ENCODE results near the gene ALKBH5.
A peak's percentile ranks its signal among the peaks of the same experiment; 100 is the strongest.

ALKBH5 gene

GRCh38 chr17:18234853-18235380, 51.3 kb downstream of the ALKBH5 start:
- Histone ChIP-seq H3K27me3 (ENCODE audit: control insufficient read depth, insufficient read depth, low read length) (no peaks in the 10 kb centered on the region), H3K9ac (ENCODE audit: low read depth, low read length) (no peak overlapping the region), H3K4me3 (ENCODE audit: low read depth, low read length) (no peak overlapping the region), H3K4me1 (ENCODE audit: control insufficient read depth, insufficient read depth, low read length) (no peaks in the 10 kb centered on the region), H3K9me3 (ENCODE audit: control insufficient read depth, insufficient read depth, low read length) (no peaks in the 10 kb centered on the region), H3K27ac (ENCODE audit: low read depth, low read length) (no peak overlapping the region), H3K36me3 (ENCODE audit: control insufficient read depth, insufficient read depth, low read length) (peaks cover 80% of the 10 kb centered on the region)

DNA sequence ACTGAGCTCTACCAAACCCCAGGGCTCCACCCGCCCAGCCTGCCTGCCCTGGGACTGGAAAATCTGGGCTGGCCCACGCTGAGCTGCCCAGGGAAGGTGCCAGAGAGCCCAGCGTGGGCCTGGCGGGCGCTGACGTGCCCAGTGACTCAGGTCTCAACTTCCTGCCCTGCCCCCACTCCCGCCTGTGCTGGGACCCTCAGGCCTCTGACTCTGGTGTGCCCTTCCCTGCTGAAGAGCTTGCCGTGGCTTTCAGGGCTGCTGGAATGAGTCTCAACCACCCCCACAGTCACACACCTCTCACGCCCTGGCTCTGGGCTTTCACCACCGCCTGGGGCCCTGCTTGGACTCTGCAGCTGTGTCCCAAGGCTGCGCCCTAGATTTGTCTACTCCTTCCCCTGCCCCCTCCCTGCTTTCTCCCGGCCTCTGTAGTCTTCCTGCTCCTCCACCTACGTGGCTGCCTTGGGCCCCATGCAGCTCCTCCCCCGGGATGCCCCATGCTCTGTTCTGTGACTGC, 52.2 kb downstream of the ALKBH5 start:
- Histone ChIP-seq H3K4me3 (ENCODE audit: low read depth, low read length) (no peak overlapping the region), H3K9me3 (ENCODE audit: control insufficient read depth, insufficient read depth, low read length) (no peaks in the 10 kb centered on the region), H3K27me3 (ENCODE audit: control insufficient read depth, insufficient read depth, low read length) (no peaks in the 10 kb centered on the region), H3K4me1 (ENCODE audit: control insufficient read depth, insufficient read depth, low read length) (no peaks in the 10 kb centered on the region), H3K36me3 (ENCODE audit: control insufficient read depth, insufficient read depth, low read length) (peaks cover 84% of the 10 kb centered on the region), H3K27ac (ENCODE audit: low read depth, low read length) (no peak overlapping the region), H3K9ac (ENCODE audit: low read depth, low read length) (no peak overlapping the region)

- H3K9ac ChIP-seq (ENCODE audit: low read depth, low read length): no peak overlapping the region
- no peak overlapping the region for H3K27ac ChIP-seq (ENCODE audit: low read depth, low read length)
- no peaks in the 10 kb centered on the region for H3K4me1 ChIP-seq (ENCODE audit: control insufficient read depth, insufficient read depth, low read length)
- H3K36me3 ChIP-seq (ENCODE audit: control insufficient read depth, insufficient read depth, low read length): peaks cover 91% of the 10 kb centered on the region
- no peaks in the 10 kb centered on the region for H3K9me3 ChIP-seq (ENCODE audit: control insufficient read depth, insufficient read depth, low read length)
- H3K4me3 ChIP-seq (ENCODE audit: low read depth, low read length): no peak overlapping the region
- no peaks in the 10 kb centered on the region for H3K27me3 ChIP-seq (ENCODE audit: control insufficient read depth, insufficient read depth, low read length)
These were observed 52.9 kb downstream of the ALKBH5 start for GRCh38 chr17:18236494-18236893.

DNA sequence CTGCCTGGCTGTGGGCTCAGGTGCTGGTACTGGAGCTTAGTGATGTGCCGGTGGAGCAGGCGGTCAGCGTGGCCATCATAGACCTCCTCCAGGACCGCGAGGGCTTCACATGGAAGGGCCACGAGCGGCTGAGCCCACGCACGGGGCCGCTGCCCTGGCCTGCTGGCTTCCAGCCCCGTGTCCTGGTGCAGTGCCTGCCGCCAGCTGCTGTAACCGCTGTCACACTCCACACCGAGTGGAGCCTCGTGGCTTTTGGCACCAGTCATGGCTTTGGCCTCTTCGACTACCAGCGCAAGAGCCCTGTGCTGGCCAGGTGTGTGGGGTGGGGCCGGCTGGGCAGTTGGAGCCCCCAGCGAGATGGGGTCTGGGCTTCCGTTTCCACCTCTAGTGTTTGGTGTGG, 53.8 kb downstream of the ALKBH5 start:
- H3K36me3 ChIP-seq (ENCODE audit: control insufficient read depth, insufficient read depth, low read length): peaks cover 93% of the 10 kb centered on the region
- H3K27ac ChIP-seq (ENCODE audit: low read depth, low read length): no peak overlapping the region
- no peak overlapping the region for H3K9ac ChIP-seq (ENCODE audit: low read depth, low read length)
- H3K4me3 ChIP-seq (ENCODE audit: low read depth, low read length): no peak overlapping the region
- no peaks in the 10 kb centered on the region for H3K27me3 ChIP-seq (ENCODE audit: control insufficient read depth, insufficient read depth, low read length)
- H3K4me1 ChIP-seq (ENCODE audit: control insufficient read depth, insufficient read depth, low read length): no peaks in the 10 kb centered on the region
- H3K9me3 ChIP-seq (ENCODE audit: control insufficient read depth, insufficient read depth, low read length): no peaks in the 10 kb centered on the region

DNA sequence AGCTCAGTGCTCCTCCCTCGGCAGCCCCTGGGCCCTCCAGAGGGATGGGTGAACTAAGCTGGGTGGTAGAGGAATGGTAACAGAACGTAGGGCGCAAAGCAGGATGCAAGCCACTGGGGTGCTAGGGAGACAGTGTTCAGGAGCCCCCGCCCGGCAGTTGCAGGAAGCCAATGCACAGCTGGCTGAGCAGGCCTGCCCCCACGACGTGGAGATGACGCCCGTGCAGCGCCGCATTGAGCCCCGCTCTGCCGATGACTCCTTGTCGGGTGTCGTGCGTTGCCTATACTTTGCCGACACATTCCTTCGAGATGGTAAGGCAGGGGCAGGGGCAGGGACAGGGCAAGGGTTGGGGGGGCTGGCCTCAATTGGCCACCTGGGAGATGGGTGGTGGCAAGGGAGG, 54.7 kb downstream of the ALKBH5 start:
- H3K9ac ChIP-seq (ENCODE audit: low read depth, low read length): no peak overlapping the region
- H3K4me3 ChIP-seq (ENCODE audit: low read depth, low read length): no peak overlapping the region
- no peaks in the 10 kb centered on the region for H3K4me1 ChIP-seq (ENCODE audit: control insufficient read depth, insufficient read depth, low read length)
- no peaks in the 10 kb centered on the region for H3K27me3 ChIP-seq (ENCODE audit: control insufficient read depth, insufficient read depth, low read length)
- no peak overlapping the region for H3K27ac ChIP-seq (ENCODE audit: low read depth, low read length)
- no peaks in the 10 kb centered on the region for H3K9me3 ChIP-seq (ENCODE audit: control insufficient read depth, insufficient read depth, low read length)
- peaks cover 91% of the 10 kb centered on the region for H3K36me3 ChIP-seq (ENCODE audit: control insufficient read depth, insufficient read depth, low read length)

DNA sequence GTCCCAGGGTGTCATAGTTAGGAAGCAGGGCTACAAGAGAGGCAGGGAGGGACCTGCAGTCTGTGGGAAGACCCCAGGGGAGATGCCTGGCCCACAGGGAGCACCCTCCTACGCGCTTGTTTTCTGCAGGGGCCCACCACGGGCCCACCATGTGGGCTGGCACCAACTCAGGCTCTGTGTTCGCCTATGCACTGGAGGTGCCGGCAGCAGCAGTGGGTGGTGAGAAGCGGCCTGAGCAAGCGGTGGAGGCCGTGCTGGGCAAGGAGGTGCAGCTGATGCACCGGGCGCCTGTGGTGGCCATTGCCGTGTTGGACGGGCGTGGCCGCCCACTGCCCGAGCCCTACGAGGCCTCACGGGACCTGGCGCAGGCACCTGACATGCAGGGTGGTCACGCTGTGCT, 56.8 kb downstream of the ALKBH5 start:
- H3K4me1 ChIP-seq (ENCODE audit: control insufficient read depth, insufficient read depth, low read length): no peaks in the 10 kb centered on the region
- no peak overlapping the region for H3K9ac ChIP-seq (ENCODE audit: low read depth, low read length)
- H3K36me3 ChIP-seq (ENCODE audit: control insufficient read depth, insufficient read depth, low read length): peaks cover 86% of the 10 kb centered on the region
- H3K4me3 ChIP-seq (ENCODE audit: low read depth, low read length): no peak overlapping the region
- H3K9me3 ChIP-seq (ENCODE audit: control insufficient read depth, insufficient read depth, low read length): no peaks in the 10 kb centered on the region
- H3K27ac ChIP-seq (ENCODE audit: low read depth, low read length): no peak overlapping the region
- H3K27me3 ChIP-seq (ENCODE audit: control insufficient read depth, insufficient read depth, low read length): no peaks in the 10 kb centered on the region

GRCh38 chr17:18241229-18241871, 57.7 kb downstream of the ALKBH5 start:
- no peak overlapping the region for H3K4me3 ChIP-seq (ENCODE audit: low read depth, low read length)
- no peaks in the 10 kb centered on the region for H3K9me3 ChIP-seq (ENCODE audit: control insufficient read depth, insufficient read depth, low read length)
- peaks cover 3% of the 10 kb centered on the region; the same call in 1 of the 2 replicates for H3K4me1 ChIP-seq (ENCODE audit: control insufficient read depth, insufficient read depth, low read length)
- H3K27me3 ChIP-seq (ENCODE audit: control insufficient read depth, insufficient read depth, low read length): no peaks in the 10 kb centered on the region
- peaks cover 86% of the 10 kb centered on the region for H3K36me3 ChIP-seq (ENCODE audit: control insufficient read depth, insufficient read depth, low read length)
- H3K9ac ChIP-seq (ENCODE audit: low read depth, low read length): no peak overlapping the region
- H3K27ac ChIP-seq (ENCODE audit: low read depth, low read length): no peak overlapping the region

DNA sequence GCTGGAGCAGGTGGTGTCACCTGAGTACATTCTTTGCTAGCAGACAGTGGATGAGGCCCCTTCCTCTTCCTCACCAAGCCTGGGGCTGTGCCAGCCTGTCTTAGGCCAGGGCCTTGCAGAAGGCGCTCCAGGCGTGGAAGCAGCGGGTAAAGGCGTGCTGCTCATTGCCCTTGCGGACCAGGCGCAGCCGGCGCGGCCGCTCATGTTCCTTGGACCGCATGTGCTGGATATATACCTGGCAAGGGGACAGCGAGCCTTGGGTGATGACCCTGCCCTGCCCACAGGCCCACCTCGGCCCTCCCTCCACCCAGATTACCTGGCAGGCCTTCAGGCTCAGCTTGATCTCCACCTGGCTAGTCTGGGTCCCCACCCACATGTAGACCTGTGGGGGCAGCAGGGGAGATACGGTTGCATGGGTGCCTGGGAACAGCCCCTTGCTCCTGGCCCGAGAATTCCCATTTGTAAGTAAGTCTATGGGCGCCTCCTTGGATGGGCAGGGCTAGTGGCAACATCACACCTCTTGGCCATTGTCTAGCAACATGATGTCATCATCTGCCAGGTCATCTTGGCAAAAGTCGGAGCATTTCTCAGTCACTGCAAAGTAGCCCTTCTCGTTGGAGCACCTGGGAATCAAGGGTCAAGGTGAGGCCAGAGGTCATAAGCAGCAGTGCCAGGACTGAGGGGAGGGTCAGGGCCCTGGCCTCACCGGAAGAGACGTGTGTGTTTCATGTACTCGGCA, 61.6 kb downstream of the ALKBH5 start:
- H3K4me3 ChIP-seq (ENCODE audit: low read depth, low read length): no peak overlapping the region
- H3K9me3 ChIP-seq (ENCODE audit: control insufficient read depth, insufficient read depth, low read length): no peaks in the 10 kb centered on the region
- H3K9ac ChIP-seq (ENCODE audit: low read depth, low read length): no peak overlapping the region
- no peaks in the 10 kb centered on the region for H3K27me3 ChIP-seq (ENCODE audit: control insufficient read depth, insufficient read depth, low read length)
- peaks cover 8% of the 10 kb centered on the region; the same call in 1 of the 2 replicates for H3K4me1 ChIP-seq (ENCODE audit: control insufficient read depth, insufficient read depth, low read length)
- H3K27ac ChIP-seq (ENCODE audit: low read depth, low read length): no peak overlapping the region
- H3K36me3 ChIP-seq (ENCODE audit: control insufficient read depth, insufficient read depth, low read length): peaks cover 79% of the 10 kb centered on the region

- H3K4me1 ChIP-seq (ENCODE audit: control insufficient read depth, insufficient read depth, low read length): peaks cover 8% of the 10 kb centered on the region; the same call in 1 of the 2 replicates
- H3K4me3 ChIP-seq (ENCODE audit: low read depth, low read length): peak overlapping the region; percentile 43
- H3K9me3 ChIP-seq (ENCODE audit: control insufficient read depth, insufficient read depth, low read length): no peaks in the 10 kb centered on the region
- no peak overlapping the region for H3K9ac ChIP-seq (ENCODE audit: low read depth, low read length)
- H3K27ac ChIP-seq (ENCODE audit: low read depth, low read length): peak overlapping the region; percentile 5
- H3K27me3 ChIP-seq (ENCODE audit: control insufficient read depth, insufficient read depth, low read length): no peaks in the 10 kb centered on the region
- peaks cover 79% of the 10 kb centered on the region for H3K36me3 ChIP-seq (ENCODE audit: control insufficient read depth, insufficient read depth, low read length)
These were observed 62.6 kb downstream of the ALKBH5 start for GRCh38 chr17:18246109-18246725.

DNA sequence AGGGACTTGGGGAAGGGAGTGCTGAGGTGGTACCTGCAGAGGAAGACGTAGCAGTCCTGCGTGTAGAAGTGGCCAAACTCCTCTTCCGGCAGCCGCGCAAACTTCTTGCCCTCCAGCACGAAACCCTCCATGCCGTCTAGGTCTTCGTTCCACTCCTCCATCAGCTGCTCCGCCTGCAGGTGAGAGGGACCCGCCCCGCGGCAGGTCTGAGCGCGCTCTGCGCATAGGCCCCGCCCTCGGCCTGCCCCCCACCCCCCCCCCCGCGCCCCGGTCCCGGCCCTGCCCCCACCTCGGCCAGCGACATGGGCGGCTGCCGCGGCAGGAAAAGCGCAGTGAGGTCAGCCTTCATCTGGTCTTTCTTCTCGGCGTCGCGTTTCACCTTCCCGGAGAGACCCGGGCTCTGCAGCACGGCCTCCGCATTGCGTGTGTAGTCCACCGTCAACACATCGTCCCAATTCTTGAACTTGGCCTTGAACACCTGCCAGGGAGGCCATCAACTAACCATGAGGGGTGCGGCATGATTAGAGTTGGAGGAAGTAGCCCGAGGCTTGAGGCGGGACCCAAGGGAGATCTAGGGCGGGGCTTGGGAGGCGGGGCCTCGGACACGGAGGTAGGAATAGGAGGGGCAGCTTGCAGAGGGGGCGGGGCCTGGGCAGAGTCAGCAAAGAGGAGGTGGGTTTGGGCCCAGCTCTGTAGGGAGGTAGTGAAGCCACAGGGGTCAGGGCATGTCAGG, 63.4 kb downstream of the ALKBH5 start:
- H3K9me3 ChIP-seq (ENCODE audit: control insufficient read depth, insufficient read depth, low read length): no peaks in the 10 kb centered on the region
- H3K9ac ChIP-seq (ENCODE audit: low read depth, low read length): peak overlapping the region; percentile 77
- peak overlapping the region; percentile 72 for H3K4me3 ChIP-seq (ENCODE audit: low read depth, low read length)

More for the DNA sequence above, 63.4 kb downstream of the ALKBH5 start:
- Histone ChIP-seq H3K27me3 (ENCODE audit: control insufficient read depth, insufficient read depth, low read length) (no peaks in the 10 kb centered on the region), H3K4me1 (ENCODE audit: control insufficient read depth, insufficient read depth, low read length) (peaks cover 8% of the 10 kb centered on the region; the same call in 1 of the 2 replicates), H3K27ac (ENCODE audit: low read depth, low read length) (peak overlapping the region; percentile 94), H3K36me3 (ENCODE audit: control insufficient read depth, insufficient read depth, low read length) (peaks cover 79% of the 10 kb centered on the region)

Measured in HUES48 (cell line).